ENCODE data around the gene RBMXL2.

- TF ChIP-seq POLR2A (IDR thresholded peaks at IDR 0.05; ENCODE audit: low read length): no peak
- no peak for TF ChIP-seq GATA1 (IDR thresholded peaks at IDR 0.05; ENCODE audit: low read depth, low read length)
Observed at GRCh38 chr11:7089328-7090251, 792 bp downstream of the RBMXL2 start.
